ENCODE measurements around the gene HOATZ.

DNA sequence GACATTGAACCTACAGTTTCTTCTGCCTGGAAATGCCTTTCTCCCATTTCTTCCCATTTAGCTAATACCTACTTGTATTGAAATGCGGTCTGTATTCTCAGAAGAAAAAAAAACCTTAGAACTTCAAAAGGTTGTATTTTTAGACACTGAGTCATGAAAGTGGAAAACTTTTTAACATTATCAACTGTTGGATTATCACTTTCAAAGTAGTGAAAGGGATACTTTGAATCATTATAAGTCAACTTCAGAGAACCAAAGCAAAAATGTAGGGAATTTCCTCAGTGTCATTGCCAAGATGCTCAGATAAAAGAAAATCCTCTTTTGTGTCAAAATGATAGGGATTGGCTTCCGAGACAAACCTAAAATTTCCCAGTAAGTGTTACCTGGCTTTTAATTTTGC is 6.6 kb downstream of the HOATZ start:
- TF ChIP-seq, protein P1, sequence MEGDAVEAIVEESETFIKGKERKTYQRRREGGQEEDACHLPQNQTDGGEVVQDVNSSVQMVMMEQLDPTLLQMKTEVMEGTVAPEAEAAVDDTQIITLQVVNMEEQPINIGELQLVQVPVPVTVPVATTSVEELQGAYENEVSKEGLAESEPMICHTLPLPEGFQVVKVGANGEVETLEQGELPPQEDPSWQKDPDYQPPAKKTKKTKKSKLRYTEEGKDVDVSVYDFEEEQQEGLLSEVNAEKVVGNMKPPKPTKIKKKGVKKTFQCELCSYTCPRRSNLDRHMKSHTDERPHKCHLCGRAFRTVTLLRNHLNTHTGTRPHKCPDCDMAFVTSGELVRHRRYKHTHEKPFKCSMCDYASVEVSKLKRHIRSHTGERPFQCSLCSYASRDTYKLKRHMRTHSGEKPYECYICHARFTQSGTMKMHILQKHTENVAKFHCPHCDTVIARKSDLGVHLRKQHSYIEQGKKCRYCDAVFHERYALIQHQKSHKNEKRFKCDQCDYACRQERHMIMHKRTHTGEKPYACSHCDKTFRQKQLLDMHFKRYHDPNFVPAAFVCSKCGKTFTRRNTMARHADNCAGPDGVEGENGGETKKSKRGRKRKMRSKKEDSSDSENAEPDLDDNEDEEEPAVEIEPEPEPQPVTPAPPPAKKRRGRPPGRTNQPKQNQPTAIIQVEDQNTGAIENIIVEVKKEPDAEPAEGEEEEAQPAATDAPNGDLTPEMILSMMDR (conservative IDR thresholded peaks at IDR 0.05), result no peak
- no peak for TF ChIP-seq ZFX (IDR thresholded peaks at IDR 0.05)
